ENCODE data around the gene TMEM237. TPM values are rescaled to one million over a fixed set of nuclear protein-coding genes. Genes with fewer than 3 reads are reported as not detected.

Gene TMEM237
- total and polyA plus RNA-seq, 3 experiments from 2014 or later, result 6.7 to 18.5 (median 18.5) TPM

DNA sequence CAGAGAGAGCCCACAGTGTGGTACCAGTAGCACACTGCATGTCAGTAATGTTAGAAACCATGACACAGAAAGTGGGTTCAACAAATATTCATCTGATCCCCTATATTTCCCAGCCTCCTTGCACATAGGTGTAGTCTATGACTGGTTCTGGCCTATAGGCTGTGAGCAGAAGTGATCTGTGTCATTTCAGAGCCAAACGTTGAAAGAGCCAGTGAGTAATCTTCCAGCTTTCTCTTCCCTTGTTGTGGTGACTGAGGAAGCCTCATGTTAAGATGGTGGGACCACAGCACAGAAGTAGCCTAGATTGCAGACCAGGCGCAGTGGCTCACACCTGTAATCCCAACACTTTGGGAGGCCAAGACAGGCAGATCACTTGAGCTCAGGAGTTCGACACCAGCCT, 4.1 kb downstream of the TMEM237 start:
- Histone ChIP-seq H3K9me3 (ENCODE audit: low read length) (no peaks in the 10 kb centered on the region), H3K27me3 (ENCODE audit: insufficient read depth, low read length, poor library complexity, severe bottlenecking) (no peaks in the 10 kb centered on the region), H3K27ac (ENCODE audit: low read depth, low read length) (no peak overlapping the region), H3K4me1 (ENCODE audit: insufficient read depth, low read length) (peaks cover 11% of the 10 kb centered on the region), H3K36me3 (ENCODE audit: insufficient read depth, low read length) (no peaks in the 10 kb centered on the region), H3K4me3 (ENCODE audit: low read length) (no peak overlapping the region)
- H3K27ac Mint-ChIP-seq, result no peak overlapping the region
- DNase-seq, result no peak
- no peaks in the 10 kb centered on the region for H3K9me3 Mint-ChIP-seq
- POLR2A ChIA-PET, result no interaction called here
- H3K4me1 Mint-ChIP-seq, result peaks cover 9 to 15% (median 13%) of the 10 kb centered on the region in 3 donors
- peaks cover 3 to 13% (median 3%) of the 10 kb centered on the region in 3 donors for H3K36me3 Mint-ChIP-seq
- CTCF ChIA-PET, result no interaction called here
- peak overlapping the region in 1 of 7 donors; percentile 35 for H3K4me3 Mint-ChIP-seq
- H3K27me3 Mint-ChIP-seq, result no peaks in the 10 kb centered on the region

DNA sequence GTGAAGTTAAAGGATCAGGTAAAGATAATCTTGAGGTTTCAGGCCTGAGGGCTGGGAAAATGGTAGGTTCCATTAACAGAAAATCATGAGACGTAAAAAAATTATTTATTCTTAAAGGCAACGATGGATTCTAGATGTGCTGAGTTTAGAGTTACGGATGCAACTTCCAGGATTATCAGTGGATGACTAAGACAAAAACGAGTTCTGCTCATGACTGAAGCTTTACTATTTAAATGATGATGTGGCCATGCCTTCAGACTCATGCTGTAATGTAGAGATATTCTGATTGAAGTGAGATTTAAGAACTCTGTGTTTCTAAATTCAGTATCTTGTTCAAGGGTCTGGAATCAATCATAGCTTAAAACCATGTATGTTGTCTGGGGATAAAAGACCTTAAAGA, 5.0 kb downstream of the TMEM237 start:
- ChIA-PET CTCF (no interaction called here), POLR2A (no interaction called here)
- Histone ChIP-seq H3K4me3 (ENCODE audit: low read length) (no peak overlapping the region), H3K27ac (ENCODE audit: low read depth, low read length) (no peak overlapping the region), H3K36me3 (ENCODE audit: insufficient read depth, low read length) (no peaks in the 10 kb centered on the region), H3K9me3 (ENCODE audit: low read length) (no peaks in the 10 kb centered on the region), H3K27me3 (ENCODE audit: insufficient read depth, low read length, poor library complexity, severe bottlenecking) (no peaks in the 10 kb centered on the region), H3K4me1 (ENCODE audit: insufficient read depth, low read length) (peaks cover 6% of the 10 kb centered on the region)
- H3K27ac Mint-ChIP-seq, result no peak overlapping the region
- H3K9me3 Mint-ChIP-seq, result no peaks in the 10 kb centered on the region
- peak overlapping the region in 1 of 7 donors; percentile 28 for H3K4me3 Mint-ChIP-seq
- peaks cover 6 to 10% (median 8%) of the 10 kb centered on the region in 3 donors for H3K4me1 Mint-ChIP-seq
- no peak for DNase-seq
- no peaks in the 10 kb centered on the region for H3K27me3 Mint-ChIP-seq
- peaks cover 3 to 20% (median 3%) of the 10 kb centered on the region in 3 donors for H3K36me3 Mint-ChIP-seq

DNA sequence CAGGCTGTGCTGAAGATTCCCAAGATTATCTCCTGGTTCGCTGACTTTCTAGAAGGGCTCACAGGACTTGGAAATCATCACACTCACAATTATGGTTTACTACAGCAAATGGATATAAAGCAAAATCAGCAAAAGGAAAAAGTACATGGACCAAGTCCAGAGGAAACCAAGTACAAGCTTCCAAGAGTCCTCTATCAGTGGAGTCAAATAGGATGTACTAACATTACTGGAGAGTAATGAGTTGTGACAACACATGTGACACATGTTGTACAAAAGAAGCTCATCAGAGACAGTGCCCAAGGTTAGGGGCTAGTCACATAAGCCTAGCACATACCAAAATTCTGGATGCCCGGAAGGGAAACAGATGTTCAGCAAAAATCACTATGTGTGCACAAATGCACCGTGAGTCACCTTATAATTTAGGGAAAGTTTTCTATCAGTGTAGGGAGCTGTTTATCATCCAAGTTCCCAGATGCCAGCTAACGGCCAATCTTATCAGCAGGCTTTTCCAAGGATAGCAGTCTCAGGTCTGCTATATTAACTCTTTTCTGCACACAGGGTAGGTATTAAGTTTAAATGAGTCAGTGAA, 9.5 kb downstream of the TMEM237 start:
- no peak for DNase-seq
- Histone ChIP-seq H3K4me3 (ENCODE audit: low read length) (no peak overlapping the region), H3K27me3 (ENCODE audit: insufficient read depth, low read length, poor library complexity, severe bottlenecking) (no peaks in the 10 kb centered on the region), H3K9me3 (ENCODE audit: low read length) (no peaks in the 10 kb centered on the region), H3K36me3 (ENCODE audit: insufficient read depth, low read length) (no peaks in the 10 kb centered on the region), H3K4me1 (ENCODE audit: insufficient read depth, low read length) (no peaks in the 10 kb centered on the region), H3K27ac (ENCODE audit: low read depth, low read length) (no peak overlapping the region)
- peaks cover 3 to 33% (median 8%) of the 10 kb centered on the region in 3 donors for H3K36me3 Mint-ChIP-seq
- H3K4me1 Mint-ChIP-seq, result no peaks in the 10 kb centered on the region
- H3K27me3 Mint-ChIP-seq, result no peaks in the 10 kb centered on the region
- CTCF ChIA-PET, result interaction anchor here (1.0 kb wide), 1 partner anchor 9 kb away, joined by 3 read pairs; no protein-coding TSS in a partner anchor
- H3K4me3 Mint-ChIP-seq, result no peak overlapping the region
- no peaks in the 10 kb centered on the region for H3K9me3 Mint-ChIP-seq
- POLR2A ChIA-PET, result interaction anchor here (0.6 kb wide), 1 partner anchor 675 kb away, joined by 3 read pairs; no protein-coding TSS in a partner anchor
- H3K27ac Mint-ChIP-seq, result no peak overlapping the region

DNA sequence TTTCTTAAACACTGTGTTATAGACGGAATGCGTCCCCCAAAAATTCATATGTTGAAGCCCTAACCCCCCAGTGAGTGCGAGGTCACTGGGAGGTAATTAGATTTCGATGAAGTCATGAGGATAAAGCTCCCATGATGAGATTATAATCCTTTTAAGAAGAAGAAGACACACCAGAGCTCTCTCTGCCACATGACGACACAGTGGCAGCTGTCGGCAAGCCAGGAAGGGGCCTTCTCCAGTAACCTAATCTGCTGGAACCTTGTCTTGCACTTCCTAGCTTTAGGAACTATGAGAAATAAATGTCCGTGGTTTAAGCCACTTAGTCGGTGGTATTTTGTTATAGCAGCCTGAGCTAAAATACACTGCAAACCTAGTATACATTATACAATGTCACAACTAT, 12.3 kb downstream of the TMEM237 start:
- H3K36me3 ChIP-seq (ENCODE audit: insufficient read depth, low read length), result no peaks in the 10 kb centered on the region
- H3K27ac Mint-ChIP-seq, result no peak overlapping the region
- H3K27me3 ChIP-seq (ENCODE audit: insufficient read depth, low read length, poor library complexity, severe bottlenecking), result no peaks in the 10 kb centered on the region
- H3K9me3 ChIP-seq (ENCODE audit: low read length), result no peaks in the 10 kb centered on the region
- no peaks in the 10 kb centered on the region for H3K9me3 Mint-ChIP-seq
- DNase-seq, result no peak
- H3K4me3 ChIP-seq (ENCODE audit: low read length), result no peak overlapping the region
- ChIA-PET POLR2A (no interaction called here), CTCF (no interaction called here)
- H3K4me1 Mint-ChIP-seq, result no peaks in the 10 kb centered on the region
- no peaks in the 10 kb centered on the region for H3K27me3 Mint-ChIP-seq
- no peak overlapping the region for H3K27ac ChIP-seq (ENCODE audit: low read depth, low read length)
- no peaks in the 10 kb centered on the region for H3K4me1 ChIP-seq (ENCODE audit: insufficient read depth, low read length)
- H3K36me3 Mint-ChIP-seq, result peaks cover 3 to 32% (median 10%) of the 10 kb centered on the region in 3 donors
- H3K4me3 Mint-ChIP-seq, result no peak overlapping the region

DNA sequence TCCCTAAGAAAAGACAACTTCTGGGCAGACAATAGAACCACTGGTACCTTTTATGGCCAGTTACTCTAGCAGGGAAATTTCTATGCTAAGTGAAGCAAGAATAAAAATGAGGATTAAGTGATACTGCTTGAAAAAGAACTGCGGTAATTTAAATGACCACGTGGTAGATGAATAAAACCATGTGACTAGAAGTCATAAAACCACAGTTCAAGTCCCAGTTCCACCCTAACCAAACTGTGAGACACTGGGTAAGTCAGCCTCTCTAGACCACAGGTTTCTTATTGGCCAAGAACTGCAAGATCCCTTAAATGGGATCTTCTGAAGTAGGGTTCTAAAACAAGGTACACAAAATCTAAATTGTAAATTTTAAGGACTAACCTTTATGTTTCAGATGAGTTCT, 12.7 kb downstream of the TMEM237 start:
- H3K9me3 Mint-ChIP-seq, result no peaks in the 10 kb centered on the region
- H3K36me3 Mint-ChIP-seq, result peaks cover 3 to 32% (median 13%) of the 10 kb centered on the region in 3 donors
- no peak overlapping the region for H3K4me3 Mint-ChIP-seq
- H3K36me3 ChIP-seq (ENCODE audit: insufficient read depth, low read length), result no peaks in the 10 kb centered on the region
- H3K27ac ChIP-seq (ENCODE audit: low read depth, low read length), result no peak overlapping the region
- ChIA-PET CTCF (no interaction called here), POLR2A (no interaction called here)
- no peaks in the 10 kb centered on the region for H3K4me1 Mint-ChIP-seq
- H3K27me3 Mint-ChIP-seq, result no peaks in the 10 kb centered on the region
- no peak for DNase-seq
- no peak overlapping the region for H3K27ac Mint-ChIP-seq
- no peaks in the 10 kb centered on the region for H3K27me3 ChIP-seq (ENCODE audit: insufficient read depth, low read length, poor library complexity, severe bottlenecking)
- no peaks in the 10 kb centered on the region for H3K4me1 ChIP-seq (ENCODE audit: insufficient read depth, low read length)
- no peak overlapping the region for H3K4me3 ChIP-seq (ENCODE audit: low read length)
- no peaks in the 10 kb centered on the region for H3K9me3 ChIP-seq (ENCODE audit: low read length)

DNA sequence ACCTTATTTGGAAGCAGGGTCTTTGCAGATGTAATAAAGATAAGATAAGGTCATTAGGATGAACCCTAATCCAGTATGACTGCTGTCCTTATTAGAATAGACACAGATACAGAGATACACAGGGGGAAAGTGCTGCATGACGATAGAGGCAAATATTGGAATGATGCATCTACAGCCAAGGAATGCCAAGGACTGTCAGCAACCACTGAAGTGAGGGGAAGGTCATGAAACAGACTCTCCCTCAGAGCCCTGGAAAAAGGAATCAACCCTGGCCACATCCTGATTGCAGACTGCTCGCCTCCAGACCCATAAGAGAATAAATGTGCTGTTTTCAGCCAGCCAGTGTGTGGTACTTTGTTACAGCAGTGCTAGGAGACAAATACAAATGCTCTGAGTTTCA, 14.8 kb downstream of the TMEM237 start:
- H3K36me3 ChIP-seq (ENCODE audit: insufficient read depth, low read length), result no peaks in the 10 kb centered on the region
- CTCF ChIA-PET, result no interaction called here

DNA sequence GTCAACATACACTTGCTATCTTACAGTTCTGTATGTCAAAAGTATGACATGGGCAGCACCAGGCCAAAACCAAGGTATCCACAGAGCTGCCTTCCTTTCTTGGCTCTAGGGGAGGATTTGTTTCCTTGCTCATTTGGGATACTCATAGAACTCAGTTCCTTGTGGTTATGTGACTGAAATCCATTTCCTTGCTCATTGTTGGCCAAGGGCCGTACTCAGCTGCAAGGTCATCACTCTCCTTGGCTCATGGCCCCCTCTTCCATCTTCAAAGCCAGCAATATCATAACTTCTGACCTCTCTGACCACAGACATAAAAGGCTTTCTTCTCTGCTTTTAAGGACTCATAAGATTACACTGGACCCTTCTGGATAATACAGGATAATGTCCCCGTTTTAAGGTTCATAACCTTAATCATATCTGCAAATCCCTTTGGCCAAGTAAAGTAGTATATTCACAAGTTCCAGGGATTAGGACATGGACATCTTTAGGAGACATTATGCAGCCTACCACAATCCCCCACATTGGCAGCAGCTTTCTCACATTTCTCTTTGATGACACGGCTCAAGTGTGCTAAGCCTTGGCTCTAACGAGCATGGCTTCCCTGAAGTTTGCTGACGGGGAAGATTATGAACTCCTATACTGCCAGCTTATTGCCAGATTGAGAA, 20.9 kb downstream of the TMEM237 start:
- Histone ChIP-seq H3K9me3 (ENCODE audit: low read length) (no peaks in the 10 kb centered on the region), H3K36me3 (ENCODE audit: insufficient read depth, low read length) (no peaks in the 10 kb centered on the region), H3K27me3 (ENCODE audit: insufficient read depth, low read length, poor library complexity, severe bottlenecking) (no peaks in the 10 kb centered on the region), H3K4me1 (ENCODE audit: insufficient read depth, low read length) (no peaks in the 10 kb centered on the region), H3K27ac (ENCODE audit: low read depth, low read length) (no peak overlapping the region), H3K4me3 (ENCODE audit: low read length) (no peak overlapping the region)
- ChIA-PET CTCF (interaction anchor here (1.7 kb wide), 1 partner anchor 10 kb away, joined by 3 read pairs; no protein-coding TSS in a partner anchor), POLR2A (no interaction called here)
- H3K4me1 Mint-ChIP-seq, result no peaks in the 10 kb centered on the region
- peaks cover 2 to 7% (median 3%) of the 10 kb centered on the region in 3 donors for H3K36me3 Mint-ChIP-seq
- H3K9me3 Mint-ChIP-seq, result no peaks in the 10 kb centered on the region
- no peak overlapping the region for H3K4me3 Mint-ChIP-seq
- no peak overlapping the region for H3K27ac Mint-ChIP-seq
- no peaks in the 10 kb centered on the region for H3K27me3 Mint-ChIP-seq
- no peak for DNase-seq

More for the DNA sequence above, 14.8 kb downstream of the TMEM237 start:
- Histone ChIP-seq H3K9me3 (ENCODE audit: low read length) (no peaks in the 10 kb centered on the region), H3K27me3 (ENCODE audit: insufficient read depth, low read length, poor library complexity, severe bottlenecking) (no peaks in the 10 kb centered on the region), H3K4me1 (ENCODE audit: insufficient read depth, low read length) (no peaks in the 10 kb centered on the region), H3K27ac (ENCODE audit: low read depth, low read length) (no peak overlapping the region), H3K4me3 (ENCODE audit: low read length) (no peak overlapping the region)
- Mint-ChIP-seq H3K9me3 (no peaks in the 10 kb centered on the region), H3K36me3 (peaks cover 3 to 21% (median 15%) of the 10 kb centered on the region in 3 donors), H3K27me3 (no peaks in the 10 kb centered on the region), H3K4me1 (no peaks in the 10 kb centered on the region), H3K4me3 (no peak overlapping the region), H3K27ac (no peak overlapping the region)
- POLR2A ChIA-PET, result no interaction called here
- no peak for DNase-seq

DNA sequence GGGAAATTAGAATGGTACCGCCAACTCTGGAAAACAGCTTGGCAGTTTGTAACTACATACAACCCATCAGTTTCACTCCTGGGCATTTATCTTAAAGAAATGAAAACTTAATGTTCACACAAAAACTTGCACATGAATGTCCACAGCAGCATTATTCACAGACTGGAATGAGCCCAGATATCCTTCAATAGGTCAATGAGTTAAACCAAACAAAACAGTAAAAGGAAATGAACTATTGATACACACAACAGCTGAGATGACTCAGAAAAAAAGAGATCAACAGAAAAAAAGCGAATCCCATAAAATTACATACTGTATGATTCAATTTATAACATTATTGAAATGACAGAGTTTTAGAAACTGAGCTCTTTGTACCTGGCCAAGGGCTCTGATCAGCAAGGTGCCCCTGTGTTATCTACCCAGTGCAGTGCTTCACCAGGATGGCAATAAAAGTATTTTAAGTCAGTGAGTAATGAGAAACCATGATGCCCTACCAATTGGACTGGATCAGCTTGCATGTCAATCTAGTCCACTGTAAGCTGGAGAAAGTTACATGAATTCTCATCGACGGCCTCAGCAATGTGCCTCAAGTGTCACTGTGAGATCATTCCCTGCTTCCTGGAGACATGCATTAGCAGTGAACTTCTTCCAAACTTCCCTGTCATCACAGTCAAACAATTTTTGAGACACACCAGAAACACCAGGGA, 21.9 kb downstream of the TMEM237 start:
- H3K4me3 Mint-ChIP-seq, result no peak overlapping the region
- Histone ChIP-seq H3K36me3 (ENCODE audit: insufficient read depth, low read length) (no peaks in the 10 kb centered on the region), H3K27me3 (ENCODE audit: insufficient read depth, low read length, poor library complexity, severe bottlenecking) (no peaks in the 10 kb centered on the region), H3K9me3 (ENCODE audit: low read length) (no peaks in the 10 kb centered on the region), H3K4me1 (ENCODE audit: insufficient read depth, low read length) (no peaks in the 10 kb centered on the region), H3K4me3 (ENCODE audit: low read length) (no peak overlapping the region), H3K27ac (ENCODE audit: low read depth, low read length) (no peak overlapping the region)
- H3K27me3 Mint-ChIP-seq, result no peaks in the 10 kb centered on the region
- no peaks in the 10 kb centered on the region for H3K9me3 Mint-ChIP-seq
- peaks cover 2 to 7% (median 3%) of the 10 kb centered on the region in 3 donors for H3K36me3 Mint-ChIP-seq
- no peak for DNase-seq
- no peaks in the 10 kb centered on the region for H3K4me1 Mint-ChIP-seq
- peak overlapping the region in 1 of 8 donors; percentile 10 for H3K27ac Mint-ChIP-seq
- ChIA-PET CTCF (interaction anchor here (1.1 kb wide), 1 partner anchor 33 kb away, joined by 3 read pairs; no protein-coding TSS in a partner anchor), POLR2A (no interaction called here)

All from CD8-positive, alpha-beta memory T cell (primary cell).